ENCODE data around the gene CTSD. TPM values are rescaled to one million over a fixed set of nuclear protein-coding genes. Genes with fewer than 3 reads are reported as not detected.

The CTSD gene
- total RNA-seq, 1 experiment from 2014 or later: 127 TPM

- H3K9me3 ChIP-seq (ENCODE audit: control insufficient read depth in 1 of 2, insufficient read depth in 1 of 2, low read depth in 1 of 2, low read length in 2 of 2): no peaks in the 10 kb centered on the region
- H3K27ac ChIP-seq (ENCODE audit: low read depth, low read length): peak overlapping the region; percentile 23; the same call in 1 of the 2 replicates
- H3K4me2 ChIP-seq (ENCODE audit: low read length): peak overlapping the region; percentile 90
- H3K4me3 ChIP-seq (replicated peaks in 1 of 2; ENCODE audit: low read depth in 1 of 2, low read length in 2 of 2): no peak overlapping the region
- no peaks in the 10 kb centered on the region for H3K79me2 ChIP-seq (ENCODE audit: insufficient read depth, low read length)
- H3K27me3 ChIP-seq (ENCODE audit: insufficient read depth, low read length): no peaks in the 10 kb centered on the region
- intact Hi-C loops (cut with micrococcal nuclease): no loop called here
- H3K9me2 ChIP-seq (ENCODE audit: insufficient read depth): no peaks in the 10 kb centered on the region
- no peaks in the 10 kb centered on the region for H4K20me1 ChIP-seq (ENCODE audit: insufficient read depth)
- H2AFZ ChIP-seq (ENCODE audit: low read depth, low read length, poor library complexity, severe bottlenecking): no peak overlapping the region
- RAD21 ChIA-PET (ENCODE audit: low non-redundant PET in 1 of 2, low total read pairs in 2 of 2, uncharacterized antibody in 2 of 2, unreplicated experiment in 2 of 2): interaction anchor here in 1 of 2 experiments (1.0 kb wide), 1 partner anchor 59 kb away, joined by 5 read pairs; no protein-coding TSS in a partner anchor
- CTCF ChIA-PET: no interaction called here
- DNase-seq (ENCODE audit: low read depth, low spot score) (no peak), ATAC-seq (peak; percentile 21; the same call in 1 of the 2 replicates)
- H3K4me1 ChIP-seq (ENCODE audit: control insufficient read depth in 1 of 2, insufficient read depth in 2 of 2, low read length in 2 of 2): peaks cover 23 to 56% of the 10 kb centered on the region in 2 experiments
- POLR2A ChIA-PET: interaction anchor here (1.4 kb wide), 1 partner anchor 12 kb away, joined by 4 read pairs; no protein-coding TSS in a partner anchor
- no TSS peak for BruUV-seq (replicated peaks)
- no peaks in the 10 kb centered on the region for H3K36me3 ChIP-seq (ENCODE audit: control insufficient read depth in 1 of 2, insufficient read depth in 2 of 2, low read length in 2 of 2)
- no peak overlapping the region for H3K9ac ChIP-seq (ENCODE audit: low read length)
- TF ChIP-seq ZBTB33 (IDR thresholded peaks at IDR 0.05; ENCODE audit: extremely low read depth, insufficient replicate concordance, low read length) (no peak), REST (IDR thresholded peaks at IDR 0.05; ENCODE audit: low read depth) (no peak), ZNF274 (IDR thresholded peaks at IDR 0.05; ENCODE audit: low read depth, low read length) (no peak), YY1 (IDR thresholded peaks at IDR 0.05; ENCODE audit: extremely low read depth, insufficient replicate concordance, low read depth, low read length) (no peak), RAD21 (IDR thresholded peaks at IDR 0.05; ENCODE audit: low read depth) (no peak), CBX3 (IDR thresholded peaks at IDR 0.05; ENCODE audit: low read depth) (no peak), EZH2 (IDR thresholded peaks at IDR 0.05) (no peak), TCF7L2 (IDR thresholded peaks at IDR 0.05; ENCODE audit: borderline replicate concordance, extremely low read depth, insufficient read depth, insufficient read length) (no peak), CEBPB (IDR thresholded peaks at IDR 0.05; ENCODE audit: low read depth) (no peak), ELF1 (IDR thresholded peaks at IDR 0.05; ENCODE audit: borderline replicate concordance, low read depth) (no peak), SIN3A (IDR thresholded peaks at IDR 0.05; ENCODE audit: low read depth) (no peak), CTCF (IDR thresholded peaks at IDR 0.05 in 2 of 3, conservative IDR thresholded peaks at IDR 0.05 in 1 of 3; ENCODE audit: borderline replicate concordance in 1 of 3, insufficient read depth in 1 of 3, low read depth in 2 of 3, low read length in 2 of 3) (no peak), FOSL1 (IDR thresholded peaks at IDR 0.05; ENCODE audit: low read depth) (no peak), SP1 (IDR thresholded peaks at IDR 0.05; ENCODE audit: low read depth) (no peak), EGR1 (IDR thresholded peaks at IDR 0.05; ENCODE audit: low read depth) (no peak), SRF (IDR thresholded peaks at IDR 0.05; ENCODE audit: low read depth) (no peak), POLR2A (IDR thresholded peaks at IDR 0.05; ENCODE audit: borderline replicate concordance, extremely low read depth, insufficient read depth, insufficient read length) (no peak), EZH2phosphoT487 (IDR thresholded peaks at IDR 0.05; ENCODE audit: borderline replicate concordance) (no peak), JUND (IDR thresholded peaks at IDR 0.05) (no peak)
These were observed 9.6 kb upstream of the CTSD start for GRCh38 chr11:1773131-1773993.

All from HCT116 (cell line).